CD4-positive, alpha-beta T cell (primary cell): ENCODE data around the gene ZNF592. TPM values are rescaled to one million over a fixed set of nuclear protein-coding genes. Genes with fewer than 3 reads are reported as not detected.

Source experiments
- ATAC-seq: fragments of 200-7000 bp; cut with Tn5 transposase; one replicate; pipeline ENCODE4 v1.10.0; 2022; ENCODE audit warnings: mild to moderate bottlenecking; ENCODE audit not compliant: poor library complexity
- CTCF ChIA-PET: fragments of 350-600 bp; sonication (Branson Sonifier 250); formaldehyde crosslinking; loops from one replicate; lab custom pipeline; 2021; ENCODE audit warnings: antibody characterized with exemption, inconsistent platforms; lab: Charles Lee
- POLR2A ChIA-PET: fragments of 350-600 bp; sonication (Branson Sonifier 250); formaldehyde crosslinking; loops from one replicate; lab custom pipeline; 2021; ENCODE audit warnings: antibody characterized with exemption, inconsistent platforms; lab: Charles Lee
- DNase-seq, 14 experiments: peaks; one replicate each; pipeline ENCODE4 v3.0.0-alpha.2; 2013 to 2020; ENCODE audit warnings: mixed read lengths in 2 of 14
- H3K27ac ChIP-seq, 2 donors: one replicate each; pipeline versions ENCODE4 v1.5.1 to v1.7.0; 2013; ENCODE audit warnings: low read length in 2 of 2, low read depth in 1 of 2, mild to moderate bottlenecking in 1 of 2
- H3K27me3 ChIP-seq, 2 experiments: 1 replicate in 1 of 2; 2 replicates in 1 of 2; pipeline versions ENCODE4 v1.6.1 to v1.7.0; 2013; ENCODE audit warnings: low read length in 2 of 2, control low read depth in 1 of 2, mild to moderate bottlenecking in 1 of 2, moderate library complexity in 1 of 2; ENCODE audit not compliant: insufficient read depth in 2 of 2, control insufficient read depth in 1 of 2
- H3K36me3 ChIP-seq: one replicate; pipeline ENCODE4 v1.6.1; 2013; ENCODE audit warnings: low read length, control low read depth; ENCODE audit not compliant: insufficient read depth
- H3K4me1 ChIP-seq: one replicate; pipeline ENCODE4 v1.6.1; 2013; ENCODE audit warnings: low read length, control low read depth; ENCODE audit not compliant: insufficient read depth
- H3K4me3 ChIP-seq: one replicate; pipeline ENCODE4 v1.5.1; 2013; ENCODE audit warnings: mild to moderate bottlenecking, low read length, moderate library complexity
- H3K9me3 ChIP-seq, 2 experiments: 1 replicate in 1 of 2; 2 replicates in 1 of 2; pipeline versions ENCODE4 v1.6.1 to v1.7.0; 2013; ENCODE audit warnings: low read length in 2 of 2, mild to moderate bottlenecking in 2 of 2, control low read depth in 1 of 2, moderate library complexity in 1 of 2; ENCODE audit not compliant: control insufficient read depth in 1 of 2, insufficient read depth in 1 of 2
- H3K27ac Mint-ChIP-seq: one replicate; pipeline ENCODE4 v1.8.0; 2020; ENCODE audit warnings: mixed read lengths
- H3K27me3 Mint-ChIP-seq: one replicate; pipeline ENCODE4 v1.8.0; 2021; ENCODE audit warnings: mixed read lengths
- H3K36me3 Mint-ChIP-seq: one replicate; pipeline ENCODE4 v1.8.0; 2021; ENCODE audit warnings: low read depth, mixed read lengths
- H3K4me1 Mint-ChIP-seq: one replicate; pipeline ENCODE4 v1.8.0; 2021; ENCODE audit warnings: low read depth, mixed read lengths
- H3K4me3 Mint-ChIP-seq: one replicate; pipeline ENCODE4 v1.8.0; 2020; ENCODE audit warnings: mild to moderate bottlenecking, mixed read lengths
- H3K9me3 Mint-ChIP-seq: one replicate; pipeline ENCODE4 v1.8.0; 2020; ENCODE audit warnings: mixed read lengths
- CTCF ChIP-seq: fragments of 200-600 bp; IDR thresholded peaks from one replicate; pipeline ENCODE4 v1.8.0; 2022; ENCODE audit warnings: antibody characterized with exemption, mild to moderate bottlenecking
- intact Hi-C, 2 experiments: fragments of 100-400 bp; cut with DNase I in 1 of 2; cut with micrococcal nuclease in 1 of 2; formaldehyde crosslinking; loops; one replicate each; pipeline versions ENCODE4 v1.15.1 to v1.9.0; 2023 to 2025; cut with DNase I, micrococcal nuclease
- total RNA-seq, 174 experiments: library from RNA in 2 of 174; stranded (reverse) in 2 of 174; gene quantifications; one replicate each; pipeline ENCODE4 v1.2.3 and lab custom pipeline; 2021 to 2026

The ZNF592 gene
- total RNA-seq, 2 experiments from 2014 or later, result 37.5 to 38.2 TPM

- POLR2A ChIA-PET, result no interaction called here
- Histone ChIP-seq H3K27me3 (no peaks in the 10 kb centered on the region), H3K27ac (no peak overlapping the region), H3K4me3 (no peak overlapping the region), H3K4me1 (no peaks in the 10 kb centered on the region), H3K36me3 (no peaks in the 10 kb centered on the region), H3K9me3 (peaks cover 4 to 5% of the 10 kb centered on the region in 2 experiments)
- ATAC-seq (no peak), DNase-seq (no peak)
- peaks cover 3% of the 10 kb centered on the region for H3K9me3 Mint-ChIP-seq
- H3K36me3 Mint-ChIP-seq, result no peaks in the 10 kb centered on the region
- CTCF ChIA-PET, result no interaction called here
- H3K4me3 Mint-ChIP-seq, result no peak overlapping the region
- no peak for TF ChIP-seq CTCF
- H3K4me1 Mint-ChIP-seq, result no peaks in the 10 kb centered on the region
- no peaks in the 10 kb centered on the region for H3K27me3 Mint-ChIP-seq
- intact Hi-C loops, result no loop called here
- no peak overlapping the region for H3K27ac Mint-ChIP-seq
Observed at GRCh38 chr15:84852212-84852611, 103.8 kb downstream of the ZNF592 start.

GRCh38 chr15:84855136-84855535, 106.7 kb downstream of the ZNF592 start:
- CTCF ChIA-PET, result no interaction called here
- no peaks in the 10 kb centered on the region for H3K27me3 ChIP-seq
- ATAC-seq (no peak), DNase-seq (no peak)
- POLR2A ChIA-PET, result no interaction called here
- Mint-ChIP-seq H3K36me3 (no peaks in the 10 kb centered on the region), H3K27me3 (no peaks in the 10 kb centered on the region), H3K4me3 (no peak overlapping the region), H3K4me1 (no peaks in the 10 kb centered on the region), H3K27ac (no peak overlapping the region), H3K9me3 (no peaks in the 10 kb centered on the region)
- H3K36me3 ChIP-seq, result no peaks in the 10 kb centered on the region
- H3K4me1 ChIP-seq, result no peaks in the 10 kb centered on the region
- no peak overlapping the region for H3K27ac ChIP-seq
- intact Hi-C loops, result no loop called here
- H3K9me3 ChIP-seq, result no peaks in the 10 kb centered on the region
- no peak for TF ChIP-seq CTCF
- H3K4me3 ChIP-seq, result no peak overlapping the region

- H3K27ac Mint-ChIP-seq, result no peak overlapping the region
- POLR2A ChIA-PET, result no interaction called here
- CTCF ChIA-PET, result no interaction called here
Observed at GRCh38 chr15:84855765-84856164, 107.4 kb downstream of the ZNF592 start.

More at GRCh38 chr15:84855765-84856164, 107.4 kb downstream of the ZNF592 start:
- intact Hi-C loops, result no loop called here
- Mint-ChIP-seq H3K4me3 (no peak overlapping the region), H3K36me3 (no peaks in the 10 kb centered on the region), H3K9me3 (no peaks in the 10 kb centered on the region), H3K4me1 (no peaks in the 10 kb centered on the region), H3K27me3 (no peaks in the 10 kb centered on the region)
- no peak for TF ChIP-seq CTCF
- Histone ChIP-seq H3K4me3 (no peak overlapping the region), H3K36me3 (no peaks in the 10 kb centered on the region), H3K9me3 (no peaks in the 10 kb centered on the region), H3K27ac (no peak overlapping the region), H3K27me3 (no peaks in the 10 kb centered on the region), H3K4me1 (no peaks in the 10 kb centered on the region)
- ATAC-seq, result no peak
- DNase-seq, result no peak

Other genes starting within 250 kb of the ZNF592 start
- gene ZSCAN2, start 147.6 kb upstream of the ZNF592 start, total RNA-seq, result 1 to 10 TPM; 3.8 to 5.0 TPM
- gene WDR73, start 94.3 kb upstream of the ZNF592 start, total RNA-seq, result 10 to 100 TPM; 17.8 to 23.7 TPM
- 1 to 10 TPM; 2.2 to 3.7 TPM for gene NMB, start 90.4 kb upstream of the ZNF592 start, total RNA-seq
- gene SEC11A, start 32.5 kb upstream of the ZNF592 start, total RNA-seq, result 10 to 100 TPM; 44.1 to 47.0 TPM
- gene ALPK3, start 68.8 kb downstream of the ZNF592 start, total RNA-seq, result under 1 TPM; 0.14 TPM
- gene SLC28A1, start 136.1 kb downstream of the ZNF592 start, total RNA-seq, result not detected
- gene PDE8A, start 233.3 kb downstream of the ZNF592 start, total RNA-seq, result 10 to 100 TPM; 29.8 to 34.3 TPM